ENCODE results near the gene CPXM2. TPM values are rescaled to one million over a fixed set of nuclear protein-coding genes. Genes with fewer than 3 reads are reported as not detected.

The CPXM2 gene
- total RNA-seq, 1 experiment from 2014 or later, result not detected

GRCh38 chr10:123883673-123884320 is 7.8 kb downstream of the CPXM2 start:
- CTCF ChIA-PET, result no interaction called here
- no TSS peak for BruUV-seq (replicated peaks)

GRCh38 chr10:123882681-123883445 is 8.7 kb downstream of the CPXM2 start:
- Mint-ChIP-seq H3K36me3 (ENCODE audit: insufficient read depth, unreplicated experiment) (no peaks in the 10 kb centered on the region), H3K4me1 (ENCODE audit: low read depth, unreplicated experiment) (no peaks in the 10 kb centered on the region), H3K27me3 (ENCODE audit: unreplicated experiment) (peaks cover 27% of the 10 kb centered on the region), H3K9me3 (ENCODE audit: low read depth, unreplicated experiment) (no peaks in the 10 kb centered on the region), H3K4me3 (ENCODE audit: low read depth, unreplicated experiment) (no peak overlapping the region), H3K27ac (ENCODE audit: unreplicated experiment) (no peak overlapping the region)
- no peak for TF ChIP-seq CTCF (IDR thresholded peaks at IDR 0.05; ENCODE audit: unreplicated experiment)
- no peak for DNase-seq
- intact Hi-C loops (cut with micrococcal nuclease; ENCODE audit: unreplicated experiment), result no loop called here
- CTCF ChIA-PET, result no interaction called here
- no TSS peak for BruUV-seq (replicated peaks)

More at GRCh38 chr10:123883673-123884320, 7.8 kb downstream of the CPXM2 start:
- no peaks in the 10 kb centered on the region for H3K36me3 Mint-ChIP-seq (ENCODE audit: insufficient read depth, unreplicated experiment)
- H3K4me3 Mint-ChIP-seq (ENCODE audit: low read depth, unreplicated experiment), result no peak overlapping the region
- intact Hi-C loops (cut with micrococcal nuclease; ENCODE audit: unreplicated experiment), result no loop called here
- DNase-seq, result no peak
- H3K27me3 Mint-ChIP-seq (ENCODE audit: unreplicated experiment), result peaks cover 36% of the 10 kb centered on the region
- TF ChIP-seq CTCF (IDR thresholded peaks at IDR 0.05; ENCODE audit: unreplicated experiment), result no peak
- H3K9me3 Mint-ChIP-seq (ENCODE audit: low read depth, unreplicated experiment), result no peaks in the 10 kb centered on the region
- no peaks in the 10 kb centered on the region for H3K4me1 Mint-ChIP-seq (ENCODE audit: low read depth, unreplicated experiment)
- H3K27ac Mint-ChIP-seq (ENCODE audit: unreplicated experiment), result no peak overlapping the region

- BruUV-seq (replicated peaks), result no TSS peak
- no peak overlapping the region for H3K27ac Mint-ChIP-seq (ENCODE audit: unreplicated experiment)
- no peak overlapping the region for H3K4me3 Mint-ChIP-seq (ENCODE audit: low read depth, unreplicated experiment)
- CTCF ChIA-PET, result no interaction called here
- intact Hi-C loops (cut with micrococcal nuclease; ENCODE audit: unreplicated experiment), result no loop called here
- no peaks in the 10 kb centered on the region for H3K4me1 Mint-ChIP-seq (ENCODE audit: low read depth, unreplicated experiment)
- no peak for TF ChIP-seq CTCF (IDR thresholded peaks at IDR 0.05; ENCODE audit: unreplicated experiment)
- H3K36me3 Mint-ChIP-seq (ENCODE audit: insufficient read depth, unreplicated experiment), result no peaks in the 10 kb centered on the region
- DNase-seq, result no peak
- H3K27me3 Mint-ChIP-seq (ENCODE audit: unreplicated experiment), result peaks cover 25% of the 10 kb centered on the region
- H3K9me3 Mint-ChIP-seq (ENCODE audit: low read depth, unreplicated experiment), result no peaks in the 10 kb centered on the region
Observed at GRCh38 chr10:123882177-123882576, 9.4 kb downstream of the CPXM2 start.

- intact Hi-C loops (cut with micrococcal nuclease; ENCODE audit: unreplicated experiment), result no loop called here
- TF ChIP-seq CTCF (IDR thresholded peaks at IDR 0.05; ENCODE audit: unreplicated experiment), result no peak
- Mint-ChIP-seq H3K27me3 (ENCODE audit: unreplicated experiment) (peaks cover 19% of the 10 kb centered on the region), H3K36me3 (ENCODE audit: insufficient read depth, unreplicated experiment) (no peaks in the 10 kb centered on the region), H3K27ac (ENCODE audit: unreplicated experiment) (no peak overlapping the region), H3K9me3 (ENCODE audit: low read depth, unreplicated experiment) (no peaks in the 10 kb centered on the region), H3K4me3 (ENCODE audit: low read depth, unreplicated experiment) (no peak overlapping the region), H3K4me1 (ENCODE audit: low read depth, unreplicated experiment) (no peaks in the 10 kb centered on the region)
- no TSS peak for BruUV-seq (replicated peaks)
- CTCF ChIA-PET, result no interaction called here
- DNase-seq, result no peak
Observed at GRCh38 chr10:123879606-123880257, 11.9 kb downstream of the CPXM2 start.

Measured in Calu3 (cell line).